HG03097 (cell line): Measurements from ENCODE around the gene TBX21.

Experiments used
- ATAC-seq: cut with Tn5 transposase; IDR thresholded peaks from one replicate; pipeline ENCODE4 v1.9.1; 2021; ENCODE audit not compliant: unreplicated experiment, low FRiP score

Gene TBX21

GRCh38 chr17:47697906-47698711 lies 34.9 kb upstream of the TBX21 start:
- ATAC-seq, result no peak

- no peak for ATAC-seq
These were observed 34.1 kb upstream of the TBX21 start for GRCh38 chr17:47698749-47699535.

GRCh38 chr17:47699536-47699840 lies 33.5 kb upstream of the TBX21 start:
- ATAC-seq, result no peak

- ATAC-seq, result no peak
These were observed 32.3 kb upstream of the TBX21 start for GRCh38 chr17:47700471-47701449.

- ATAC-seq, result no peak
These were observed 31.4 kb upstream of the TBX21 start for GRCh38 chr17:47701608-47702007.

- no peak for ATAC-seq
These were observed 30.5 kb upstream of the TBX21 start for GRCh38 chr17:47702391-47702995.

- ATAC-seq, result no peak
These were observed 29.8 kb upstream of the TBX21 start for GRCh38 chr17:47703191-47703591.

- ATAC-seq, result no peak
These were observed 29.4 kb upstream of the TBX21 start for GRCh38 chr17:47703671-47704070.

- ATAC-seq, result no peak
These were observed 28.9 kb upstream of the TBX21 start for GRCh38 chr17:47704116-47704515.

- no peak for ATAC-seq
These were observed 28.3 kb upstream of the TBX21 start for GRCh38 chr17:47704736-47705135.

GRCh38 chr17:47705536-47706530 lies 27.2 kb upstream of the TBX21 start:
- no peak for ATAC-seq

- no peak for ATAC-seq
These were observed 25.8 kb upstream of the TBX21 start for GRCh38 chr17:47707056-47707804.

GRCh38 chr17:47707884-47708283 lies 25.2 kb upstream of the TBX21 start:
- ATAC-seq, result no peak

- no peak for ATAC-seq
These were observed 24.6 kb upstream of the TBX21 start for GRCh38 chr17:47708312-47708863.

- no peak for ATAC-seq
These were observed 24.0 kb upstream of the TBX21 start for GRCh38 chr17:47708864-47709541.

GRCh38 chr17:47709594-47709993 lies 23.4 kb upstream of the TBX21 start:
- no peak for ATAC-seq

GRCh38 chr17:47711366-47712099 lies 21.5 kb upstream of the TBX21 start:
- ATAC-seq, result no peak
